ENCODE results near the gene INSYN2B. TPM values are rescaled to one million over a fixed set of nuclear protein-coding genes. Genes with fewer than 3 reads are reported as not detected.

INSYN2B gene
- polyA plus RNA-seq, 1 donor (not counting 4 experiments of a cell fraction or from before 2014, with no cell fraction given), result 0.16 TPM

DNA sequence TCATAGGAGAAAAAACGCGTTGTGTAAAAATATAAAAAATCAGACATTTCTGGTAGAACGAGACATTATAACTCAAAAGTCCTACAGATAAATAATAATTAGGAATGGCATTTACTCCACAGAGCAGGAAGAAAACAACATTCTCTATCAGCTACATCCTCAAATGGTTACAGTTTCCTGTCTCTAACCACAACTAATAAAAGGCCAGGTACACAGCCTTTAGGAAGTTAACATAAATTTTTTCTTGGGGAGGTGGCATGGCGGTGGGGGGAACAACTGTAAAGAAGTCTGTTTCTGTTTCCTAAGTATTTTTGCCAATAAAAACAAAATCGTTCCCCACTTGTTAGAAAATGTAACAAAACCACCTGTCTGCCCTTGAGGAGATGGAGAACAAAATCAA, 44.5 kb downstream of the INSYN2B start:
- H3K9me3 ChIP-seq (ENCODE audit: control insufficient read depth, low read depth, low read length), result no peaks in the 10 kb centered on the region
- no peaks in the 10 kb centered on the region for H3K4me1 ChIP-seq (ENCODE audit: control insufficient read depth, extremely low read depth, insufficient read depth, low read length)
- H4K20me1 ChIP-seq (ENCODE audit: control insufficient read depth, extremely low read depth, insufficient read depth, low read length), result no peaks in the 10 kb centered on the region
- H3K27me3 ChIP-seq (ENCODE audit: control insufficient read depth, extremely low read depth, insufficient read depth, low read length), result no peaks in the 10 kb centered on the region
- TF ChIP-seq, protein P1, sequence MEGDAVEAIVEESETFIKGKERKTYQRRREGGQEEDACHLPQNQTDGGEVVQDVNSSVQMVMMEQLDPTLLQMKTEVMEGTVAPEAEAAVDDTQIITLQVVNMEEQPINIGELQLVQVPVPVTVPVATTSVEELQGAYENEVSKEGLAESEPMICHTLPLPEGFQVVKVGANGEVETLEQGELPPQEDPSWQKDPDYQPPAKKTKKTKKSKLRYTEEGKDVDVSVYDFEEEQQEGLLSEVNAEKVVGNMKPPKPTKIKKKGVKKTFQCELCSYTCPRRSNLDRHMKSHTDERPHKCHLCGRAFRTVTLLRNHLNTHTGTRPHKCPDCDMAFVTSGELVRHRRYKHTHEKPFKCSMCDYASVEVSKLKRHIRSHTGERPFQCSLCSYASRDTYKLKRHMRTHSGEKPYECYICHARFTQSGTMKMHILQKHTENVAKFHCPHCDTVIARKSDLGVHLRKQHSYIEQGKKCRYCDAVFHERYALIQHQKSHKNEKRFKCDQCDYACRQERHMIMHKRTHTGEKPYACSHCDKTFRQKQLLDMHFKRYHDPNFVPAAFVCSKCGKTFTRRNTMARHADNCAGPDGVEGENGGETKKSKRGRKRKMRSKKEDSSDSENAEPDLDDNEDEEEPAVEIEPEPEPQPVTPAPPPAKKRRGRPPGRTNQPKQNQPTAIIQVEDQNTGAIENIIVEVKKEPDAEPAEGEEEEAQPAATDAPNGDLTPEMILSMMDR (optimal IDR thresholded peaks at IDR 0.05 in 1 of 3, IDR thresholded peaks at IDR 0.05 in 1 of 3, conservative IDR thresholded peaks at IDR 0.05 in 1 of 3; ENCODE audit: extremely low read depth in 1 of 3, insufficient read depth in 2 of 3, low read length in 3 of 3), result no peak
- TF ChIP-seq EZH2 (IDR thresholded peaks at IDR 0.05; ENCODE audit: low read length), result no peak
- no peaks in the 10 kb centered on the region for H3K9me1 ChIP-seq (ENCODE audit: control insufficient read depth, extremely low read depth, insufficient read depth, low read length)
- no peaks in the 10 kb centered on the region for H3K36me3 ChIP-seq (ENCODE audit: control insufficient read depth in 2 of 2, extremely low read depth in 1 of 2, insufficient read depth in 2 of 2, low read length in 2 of 2)
- H3K4me2 ChIP-seq (ENCODE audit: control insufficient read depth, extremely low read depth, insufficient read depth, low read depth, low read length), result no peak overlapping the region
- dilution Hi-C loops (cut with MboI; ENCODE audit: extremely low pct_ligation_motif_present, low sequenced_read_pairs), result no loop called here
- FAIRE-seq, result no peak
- no peaks in the 10 kb centered on the region for H3K79me2 ChIP-seq (ENCODE audit: control insufficient read depth, insufficient read depth, low read length)
- no peak overlapping the region for H3K9ac ChIP-seq (ENCODE audit: control insufficient read depth, extremely low read depth, insufficient read depth, low read length)
- H3K27ac ChIP-seq (ENCODE audit: control insufficient read depth, insufficient read depth, low read length), result no peak overlapping the region
- no peak overlapping the region for H3K4me3 ChIP-seq (ENCODE audit: control insufficient read depth in 2 of 3, extremely low read depth in 1 of 3, insufficient read depth in 2 of 3, low read depth in 1 of 3, low read length in 3 of 3)
- no peak for DNase-seq (ENCODE audit: low read depth, low spot score)
- H2AFZ ChIP-seq (ENCODE audit: control insufficient read depth, low read length), result no peak overlapping the region

DNA sequence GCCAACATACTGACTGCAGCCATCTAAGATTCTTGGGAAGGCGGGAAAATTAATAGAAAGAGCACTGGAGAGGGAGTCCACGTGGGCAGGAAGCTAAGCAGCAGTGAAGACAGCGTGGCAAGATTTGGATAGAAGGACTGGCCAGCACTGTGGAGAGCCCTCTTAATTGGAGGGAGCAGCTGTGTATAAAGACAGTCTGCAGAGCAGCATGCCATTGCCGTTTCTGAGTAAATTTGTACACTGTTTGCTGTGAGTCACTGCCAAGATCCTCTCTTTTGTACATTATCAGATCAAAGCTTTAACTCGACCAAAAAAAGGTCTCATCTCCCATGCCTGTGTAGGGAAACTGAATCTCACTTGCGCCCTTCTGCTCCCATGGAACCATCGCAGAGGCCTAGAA, 45.3 kb downstream of the INSYN2B start:
- Histone ChIP-seq H3K79me2 (ENCODE audit: control insufficient read depth, insufficient read depth, low read length) (no peaks in the 10 kb centered on the region), H3K27me3 (ENCODE audit: control insufficient read depth, extremely low read depth, insufficient read depth, low read length) (no peaks in the 10 kb centered on the region), H3K9ac (ENCODE audit: control insufficient read depth, extremely low read depth, insufficient read depth, low read length) (no peak overlapping the region), H3K36me3 (ENCODE audit: control insufficient read depth in 2 of 2, extremely low read depth in 1 of 2, insufficient read depth in 2 of 2, low read length in 2 of 2) (no peaks in the 10 kb centered on the region), H3K27ac (ENCODE audit: control insufficient read depth, insufficient read depth, low read length) (no peak overlapping the region), H3K9me3 (ENCODE audit: control insufficient read depth, low read depth, low read length) (no peaks in the 10 kb centered on the region), H2AFZ (ENCODE audit: control insufficient read depth, low read length) (no peak overlapping the region), H3K4me3 (ENCODE audit: control insufficient read depth in 2 of 3, extremely low read depth in 1 of 3, insufficient read depth in 2 of 3, low read depth in 1 of 3, low read length in 3 of 3) (no peak overlapping the region), H4K20me1 (ENCODE audit: control insufficient read depth, extremely low read depth, insufficient read depth, low read length) (no peaks in the 10 kb centered on the region), H3K4me1 (ENCODE audit: control insufficient read depth, extremely low read depth, insufficient read depth, low read length) (no peaks in the 10 kb centered on the region), H3K4me2 (ENCODE audit: control insufficient read depth, extremely low read depth, insufficient read depth, low read depth, low read length) (no peak overlapping the region), H3K9me1 (ENCODE audit: control insufficient read depth, extremely low read depth, insufficient read depth, low read length) (no peaks in the 10 kb centered on the region)
- dilution Hi-C loops (cut with MboI; ENCODE audit: extremely low pct_ligation_motif_present, low sequenced_read_pairs), result no loop called here
- no peak for TF ChIP-seq EZH2 (IDR thresholded peaks at IDR 0.05; ENCODE audit: low read length)
- TF ChIP-seq, protein P1 (optimal IDR thresholded peaks at IDR 0.05 in 1 of 3, IDR thresholded peaks at IDR 0.05 in 1 of 3, conservative IDR thresholded peaks at IDR 0.05 in 1 of 3; ENCODE audit: extremely low read depth in 1 of 3, insufficient read depth in 2 of 3, low read length in 3 of 3), result no peak
- no peak for DNase-seq (ENCODE audit: low read depth, low spot score)
- FAIRE-seq, result no peak
